ENCODE measurements around the gene MRPL30.
"Not testable (repeated sequence)": the region's sequence is repeated elsewhere in the genome, so short reads cannot be mapped to it uniquely, and the experiment has no call there.

MRPL30 gene

GRCh38 chr2:99159594-99159993 is 21.4 kb upstream of the MRPL30 start:
- Mint-ChIP-seq H3K27ac (peak overlapping the region; percentile 80), H3K9me3 (ENCODE audit: low read depth) (no peaks in the 10 kb centered on the region), H3K27me3 (no peaks in the 10 kb centered on the region), H3K4me3 (no peak overlapping the region), H3K4me1 (ENCODE audit: low read depth) (peaks cover 31% of the 10 kb centered on the region), H3K36me3 (peaks cover 5% of the 10 kb centered on the region)

- Mint-ChIP-seq H3K4me1 (ENCODE audit: low read depth) (peaks cover 11% of the 10 kb centered on the region), H3K36me3 (peaks cover 2% of the 10 kb centered on the region), H3K4me3 (no peak overlapping the region), H3K27ac (peak overlapping the region; percentile 77), H3K27me3 (no peaks in the 10 kb centered on the region), H3K9me3 (ENCODE audit: low read depth) (no peaks in the 10 kb centered on the region)
Observed at GRCh38 chr2:99166218-99166617, 14.8 kb upstream of the MRPL30 start.

- Mint-ChIP-seq H3K36me3 (peaks cover 2% of the 10 kb centered on the region), H3K9me3 (ENCODE audit: low read depth) (no peaks in the 10 kb centered on the region), H3K4me3 (no peak overlapping the region), H3K27ac (peak overlapping the region; percentile 28), H3K27me3 (no peaks in the 10 kb centered on the region), H3K4me1 (ENCODE audit: low read depth) (peaks cover 23% of the 10 kb centered on the region)
Observed at GRCh38 chr2:99169534-99169933, 11.4 kb upstream of the MRPL30 start.

- no peaks in the 10 kb centered on the region for H3K9me3 Mint-ChIP-seq (ENCODE audit: low read depth)
- peaks cover 35% of the 10 kb centered on the region for H3K4me1 Mint-ChIP-seq (ENCODE audit: low read depth)
- peak overlapping the region; percentile 78 for H3K27ac Mint-ChIP-seq
- no peak overlapping the region for H3K4me3 Mint-ChIP-seq
- H3K27me3 Mint-ChIP-seq: no peaks in the 10 kb centered on the region
- H3K36me3 Mint-ChIP-seq: peaks cover 2% of the 10 kb centered on the region
Observed at GRCh38 chr2:99171377-99172140, 9.4 kb upstream of the MRPL30 start.

GRCh38 chr2:99181624-99182000 is 628 bp downstream of the MRPL30 start:
- H3K9me3 Mint-ChIP-seq (ENCODE audit: low read depth): no peaks in the 10 kb centered on the region
- peaks cover 6% of the 10 kb centered on the region for H3K36me3 Mint-ChIP-seq
- H3K27me3 Mint-ChIP-seq: no peaks in the 10 kb centered on the region
- H3K4me1 Mint-ChIP-seq (ENCODE audit: low read depth): peaks cover 61% of the 10 kb centered on the region
- H3K4me3 Mint-ChIP-seq: peak overlapping the region; percentile 100
- peak overlapping the region; percentile 99 for H3K27ac Mint-ChIP-seq

- Mint-ChIP-seq H3K27ac (no peak overlapping the region), H3K4me3 (peak overlapping the region; percentile 34), H3K9me3 (ENCODE audit: low read depth) (no peaks in the 10 kb centered on the region), H3K36me3 (peaks cover 4% of the 10 kb centered on the region), H3K4me1 (ENCODE audit: low read depth) (peaks cover 51% of the 10 kb centered on the region), H3K27me3 (no peaks in the 10 kb centered on the region)
Observed at GRCh38 chr2:99183025-99183424, 2.0 kb downstream of the MRPL30 start.

- no peak overlapping the region for H3K27ac Mint-ChIP-seq
- H3K36me3 Mint-ChIP-seq: no peaks in the 10 kb centered on the region
- H3K27me3 Mint-ChIP-seq: no peaks in the 10 kb centered on the region
- H3K9me3 Mint-ChIP-seq (ENCODE audit: low read depth): no peaks in the 10 kb centered on the region
- H3K4me1 Mint-ChIP-seq (ENCODE audit: low read depth): peaks cover 46% of the 10 kb centered on the region
- H3K4me3 Mint-ChIP-seq: no peak overlapping the region
Observed at GRCh38 chr2:99184811-99185210, 3.8 kb downstream of the MRPL30 start.

GRCh38 chr2:99187011-99187410 is 6.0 kb downstream of the MRPL30 start:
- Mint-ChIP-seq H3K36me3 (peaks cover 8% of the 10 kb centered on the region), H3K9me3 (ENCODE audit: low read depth) (no peaks in the 10 kb centered on the region), H3K27me3 (no peaks in the 10 kb centered on the region), H3K4me3 (no peak overlapping the region), H3K27ac (no peak overlapping the region), H3K4me1 (ENCODE audit: low read depth) (peaks cover 37% of the 10 kb centered on the region)

GRCh38 chr2:99188357-99188756 is 7.4 kb downstream of the MRPL30 start:
- H3K36me3 Mint-ChIP-seq: peaks cover 13% of the 10 kb centered on the region
- H3K4me3 Mint-ChIP-seq: no peak overlapping the region
- H3K4me1 Mint-ChIP-seq (ENCODE audit: low read depth): peaks cover 32% of the 10 kb centered on the region
- peak overlapping the region; percentile 11 for H3K27ac Mint-ChIP-seq
- H3K9me3 Mint-ChIP-seq (ENCODE audit: low read depth): no peaks in the 10 kb centered on the region
- H3K27me3 Mint-ChIP-seq: no peaks in the 10 kb centered on the region

- Mint-ChIP-seq H3K4me3 (no peak overlapping the region), H3K36me3 (peaks cover 13% of the 10 kb centered on the region), H3K27ac (no peak overlapping the region), H3K27me3 (no peaks in the 10 kb centered on the region), H3K9me3 (ENCODE audit: low read depth) (no peaks in the 10 kb centered on the region), H3K4me1 (ENCODE audit: low read depth) (peaks cover 18% of the 10 kb centered on the region)
Observed at GRCh38 chr2:99190548-99190947, 9.6 kb downstream of the MRPL30 start.

GRCh38 chr2:99192364-99192763 is 11.4 kb downstream of the MRPL30 start:
- peaks cover 13% of the 10 kb centered on the region for H3K36me3 Mint-ChIP-seq
- H3K27me3 Mint-ChIP-seq; H3K4me3 Mint-ChIP-seq; H3K9me3 Mint-ChIP-seq (ENCODE audit: low read depth); H3K27ac Mint-ChIP-seq: not testable (repeated sequence)
- H3K4me1 Mint-ChIP-seq (ENCODE audit: low read depth): peaks cover 14% of the 10 kb centered on the region

- Mint-ChIP-seq H3K27ac (no peak overlapping the region), H3K27me3 (no peaks in the 10 kb centered on the region), H3K4me3 (no peak overlapping the region), H3K9me3 (ENCODE audit: low read depth) (no peaks in the 10 kb centered on the region), H3K4me1 (ENCODE audit: low read depth) (no peaks in the 10 kb centered on the region), H3K36me3 (peaks cover 2% of the 10 kb centered on the region)
Observed at GRCh38 chr2:99198103-99198841, 17.3 kb downstream of the MRPL30 start.

GRCh38 chr2:99200076-99200800 is 19.3 kb downstream of the MRPL30 start:
- no peaks in the 10 kb centered on the region for H3K27me3 Mint-ChIP-seq
- H3K27ac Mint-ChIP-seq: no peak overlapping the region
- H3K9me3 Mint-ChIP-seq (ENCODE audit: low read depth): no peaks in the 10 kb centered on the region
- H3K36me3 Mint-ChIP-seq: peaks cover 2% of the 10 kb centered on the region
- H3K4me3 Mint-ChIP-seq: no peak overlapping the region
- no peaks in the 10 kb centered on the region for H3K4me1 Mint-ChIP-seq (ENCODE audit: low read depth)

- Mint-ChIP-seq H3K4me3 (no peak overlapping the region), H3K36me3 (peaks cover 6% of the 10 kb centered on the region), H3K9me3 (ENCODE audit: low read depth) (no peaks in the 10 kb centered on the region), H3K4me1 (ENCODE audit: low read depth) (no peaks in the 10 kb centered on the region), H3K27me3 (no peaks in the 10 kb centered on the region), H3K27ac (peak overlapping the region; percentile 36)
Observed at GRCh38 chr2:99201959-99202678, 21.1 kb downstream of the MRPL30 start.

Data from activated naive CD8-positive, alpha-beta T cell (primary cell).